ENCODE data around the gene SERPING1. TPM values are rescaled to one million over a fixed set of nuclear protein-coding genes. Genes with fewer than 3 reads are reported as not detected.

The SERPING1 gene
- total and polyA plus RNA-seq, 2 donors (not counting 3 experiments of a cell fraction or from before 2014, with no cell fraction given), result 0.30 TPM; not detected in 1

GRCh38 chr11:57645689-57646085 lies 48.2 kb downstream of the SERPING1 start:
- Histone ChIP-seq H3K79me2 (ENCODE audit: control insufficient read depth, insufficient read depth, low read length) (peaks cover 2% of the 10 kb centered on the region), H3K4me1 (ENCODE audit: control insufficient read depth, extremely low read depth, insufficient read depth, low read length) (peaks cover 8% of the 10 kb centered on the region), H3K27me3 (ENCODE audit: control insufficient read depth in 2 of 2, insufficient read depth in 2 of 2, low read length in 2 of 2) (peaks cover 38 to 50% of the 10 kb centered on the region in 2 experiments), H3K36me3 (ENCODE audit: control insufficient read depth in 2 of 2, extremely low read depth in 1 of 2, insufficient read depth in 2 of 2, low read length in 2 of 2) (no peaks in the 10 kb centered on the region), H3K27ac (ENCODE audit: insufficient read depth, low read depth, low read length) (no peak overlapping the region), H3K9me1 (replicated peaks; ENCODE audit: control insufficient read depth, extremely low read depth, insufficient read depth, low read length) (no peaks in the 10 kb centered on the region), H3K4me2 (ENCODE audit: insufficient read depth, low read length) (no peak overlapping the region), H4K20me1 (replicated peaks; ENCODE audit: control insufficient read depth, extremely low read depth, insufficient read depth, low read length) (no peaks in the 10 kb centered on the region), H3K4me3 (replicated peaks in 1 of 3; ENCODE audit: insufficient read depth in 1 of 3, low read depth in 1 of 3, low read length in 3 of 3) (no peak overlapping the region), H3K9ac (replicated peaks; ENCODE audit: extremely low read depth, insufficient read depth, low read length) (no peak overlapping the region), H3K9me3 (replicated peaks; ENCODE audit: control insufficient read depth, insufficient read depth, low read length) (no peaks in the 10 kb centered on the region), H2AFZ (ENCODE audit: low read depth, low read length) (no peak overlapping the region)
- dilution Hi-C loops (cut with MboI; ENCODE audit: extremely low pct_ligation_motif_present, low sequenced_read_pairs) (no loop called here), intact Hi-C loops (cut with micrococcal nuclease) (loop anchor here (1.0 to 5.0 kb wide), 2 partner anchors 188 to 318 kb away; no protein-coding TSS in a partner anchor)
- DNase-seq (ENCODE audit: low read depth, low spot score) (no peak), FAIRE-seq (no peak)
- BruUV-seq (replicated peaks), result no TSS peak
- TF ChIP-seq JUN (IDR thresholded peaks at IDR 0.05; ENCODE audit: borderline replicate concordance, insufficient read depth, insufficient read length, low read depth), result no peak
- no peak for TF ChIP-seq MAX (IDR thresholded peaks at IDR 0.05; ENCODE audit: insufficient read depth, insufficient read length)
- no peak for TF ChIP-seq FOS (IDR thresholded peaks at IDR 0.05; ENCODE audit: borderline replicate concordance, insufficient read depth, low read length)
- no peak for TF ChIP-seq POLR2AphosphoS5 (IDR thresholded peaks at IDR 0.05; ENCODE audit: insufficient read depth, low read depth, low read length)
- TF ChIP-seq POLR2A (IDR thresholded peaks at IDR 0.05; ENCODE audit: low read depth, low read length), result no peak
- TF ChIP-seq EZH2 (IDR thresholded peaks at IDR 0.05; ENCODE audit: borderline replicate concordance, low read depth, low read length, severe bottlenecking), result no peak
- TF ChIP-seq MYC (IDR thresholded peaks at IDR 0.05; ENCODE audit: low read depth, low read length), result no peak
- no peak for TF ChIP-seq GATA2 (IDR thresholded peaks at IDR 0.05; ENCODE audit: insufficient read depth, insufficient read length, low read depth, low read length)
- TF ChIP-seq CTCF (IDR thresholded peaks at IDR 0.05; ENCODE audit: extremely low read depth in 1 of 2, insufficient read depth in 1 of 2, low read depth in 1 of 2, low read length in 2 of 2), result no peak
- ChIA-PET CTCF (interaction anchor here (1.4 to 5.1 kb wide), 5 partner anchors 11 to 266 kb away, joined by 3 to 126 read pairs (median 6); partner anchors contain the start of gene UBE2L6), POLR2A (no interaction called here)

Data from endothelial cell of umbilical vein (primary cell).